Activated B cell treated with CpG ODN at 0.5 μM for 24 hours (primary cell): ENCODE measurements around the gene KRTAP10-6. TPM values are rescaled to one million over a fixed set of nuclear protein-coding genes. Genes with fewer than 3 reads are reported as not detected.
"Not testable (repeated sequence)": the region's sequence is repeated elsewhere in the genome, so short reads cannot be mapped to it uniquely, and the experiment has no call there.

ENCODE experiments used
- ATAC-seq: fragments of 200-7000 bp; cut with Tn5 transposase; one replicate; pipeline ENCODE4 v1.10.0; 2021; ENCODE audit warnings: low read depth, mild to moderate bottlenecking, moderate library complexity
- CTCF ChIA-PET: fragments of 350-600 bp; sonication (Branson Sonifier 250); formaldehyde crosslinking; loops from one replicate; lab custom pipeline; 2021; ENCODE audit warnings: antibody characterized with exemption; lab: Charles Lee
- POLR2A ChIA-PET: fragments of 350-600 bp; sonication (Branson Sonifier 250); formaldehyde crosslinking; loops from one replicate; lab custom pipeline; 2021; ENCODE audit warnings: antibody characterized with exemption; lab: Charles Lee
- DNase-seq: peaks from one replicate; pipeline ENCODE4 v3.0.0; 2022
- H3K27ac Mint-ChIP-seq: one replicate; pipeline ENCODE4 v1.8.0; 2020; ENCODE audit warnings: mixed read lengths
- H3K27me3 Mint-ChIP-seq: one replicate; pipeline ENCODE4 v1.8.0; 2021; ENCODE audit warnings: mixed read lengths
- H3K36me3 Mint-ChIP-seq: one replicate; pipeline ENCODE4 v1.8.0; 2021; ENCODE audit warnings: low read depth, mixed read lengths
- H3K4me1 Mint-ChIP-seq: one replicate; pipeline ENCODE4 v1.8.0; 2021; ENCODE audit warnings: mixed read lengths
- H3K4me3 Mint-ChIP-seq: one replicate; pipeline ENCODE4 v1.8.0; 2020; ENCODE audit warnings: mild to moderate bottlenecking, mixed read lengths
- H3K9me3 Mint-ChIP-seq: one replicate; pipeline ENCODE4 v1.8.0; 2020; ENCODE audit warnings: mixed read lengths
- CTCF ChIP-seq: fragments of 200-600 bp; IDR thresholded peaks from one replicate; pipeline ENCODE4 v1.8.0; 2022; ENCODE audit warnings: antibody characterized with exemption, mild to moderate bottlenecking
- intact Hi-C: fragments of 100-400 bp; cut with micrococcal nuclease; formaldehyde crosslinking; loops from one replicate; pipeline ENCODE4 v1.15.1; 2024
- total RNA-seq: library from RNA; stranded (reverse); gene quantifications from 2 replicates; pipeline ENCODE4 v1.2.3, GENCODE V29; 2022

The KRTAP10-6 gene
- not detected in 2 replicates for total RNA-seq

GRCh38 chr21:44592446-44593311 lies at the start of gene KRTAP10-6:
TSS of gene KRTAP10-6 (minus strand) at chr21:44592505. CDS start at chr21:44592484, 21 bp downstream.
- no peak within 1 kb of the TSS for H3K27ac Mint-ChIP-seq
- no peaks in the 10 kb centered on the region for H3K4me1 Mint-ChIP-seq
- ATAC-seq, result no peak
- no peak within 1 kb of the TSS for H3K4me3 Mint-ChIP-seq
- no peak for TF ChIP-seq CTCF
- no peaks in the 10 kb centered on the region for H3K9me3 Mint-ChIP-seq
- CTCF ChIA-PET, result no interaction called here
- DNase-seq, result no peak
- POLR2A ChIA-PET, result no interaction called here
- peaks cover 22% of the 10 kb centered on the region for H3K27me3 Mint-ChIP-seq
- intact Hi-C loops, result no loop called here
- H3K36me3 Mint-ChIP-seq, result no peaks in the 10 kb centered on the region

- Mint-ChIP-seq H3K4me1 (no peaks in the 10 kb centered on the region), H3K27me3 (peaks cover 13% of the 10 kb centered on the region), H3K36me3 (peaks cover 2% of the 10 kb centered on the region), H3K9me3 (peaks cover 31% of the 10 kb centered on the region), H3K27ac (no peak overlapping the region), H3K4me3 (no peak overlapping the region)
- ChIA-PET POLR2A (no interaction called here), CTCF (no interaction called here)
- intact Hi-C loops, result no loop called here
- no peak for TF ChIP-seq CTCF
- ATAC-seq (no peak), DNase-seq (no peak)
Measured at GRCh38 chr21:44640761-44641160, 48.5 kb upstream of the KRTAP10-6 start.

- DNase-seq, result no peak
- no peak for ATAC-seq
- ChIA-PET POLR2A (no interaction called here), CTCF (no interaction called here)
- Mint-ChIP-seq H3K4me1 (no peaks in the 10 kb centered on the region), H3K4me3 (no peak overlapping the region), H3K27ac (no peak overlapping the region), H3K27me3 (peaks cover 17% of the 10 kb centered on the region), H3K36me3 (peaks cover 2% of the 10 kb centered on the region), H3K9me3 (peaks cover 24% of the 10 kb centered on the region)
- intact Hi-C loops, result no loop called here
- no peak for TF ChIP-seq CTCF
Measured at GRCh38 chr21:44639331-44639655, 47.0 kb upstream of the KRTAP10-6 start.

GRCh38 chr21:44638506-44639330 lies 46.4 kb upstream of the KRTAP10-6 start:
- H3K4me3 Mint-ChIP-seq, H3K27ac Mint-ChIP-seq, DNase-seq, H3K4me1 Mint-ChIP-seq, POLR2A ChIA-PET, intact Hi-C loops, H3K36me3 Mint-ChIP-seq, ATAC-seq, CTCF ChIA-PET: not testable (repeated sequence)
- Mint-ChIP-seq H3K27me3 (peaks cover 17% of the 10 kb centered on the region), H3K9me3 (peaks cover 19% of the 10 kb centered on the region)

GRCh38 chr21:44637851-44638348 lies 45.6 kb upstream of the KRTAP10-6 start:
- DNase-seq, CTCF ChIA-PET, H3K27ac Mint-ChIP-seq, H3K4me1 Mint-ChIP-seq, ATAC-seq, H3K4me3 Mint-ChIP-seq, intact Hi-C loops, H3K36me3 Mint-ChIP-seq, POLR2A ChIA-PET: not testable (repeated sequence)
- peaks cover 17% of the 10 kb centered on the region for H3K27me3 Mint-ChIP-seq
- H3K9me3 Mint-ChIP-seq, result peaks cover 17% of the 10 kb centered on the region
